ENCODE data around the gene PLA2G15. TPM values are rescaled to one million over a fixed set of nuclear protein-coding genes. Genes with fewer than 3 reads are reported as not detected.
A peak's percentile ranks its signal among the peaks of the same experiment; 100 is the strongest.

The PLA2G15 gene
- total RNA-seq, 2 donors from 2014 or later, result 11.6 to 13.9 TPM

GRCh38 chr16:68233085-68233834, 11.9 kb upstream of the PLA2G15 start:
- TF ChIP-seq, protein P1, sequence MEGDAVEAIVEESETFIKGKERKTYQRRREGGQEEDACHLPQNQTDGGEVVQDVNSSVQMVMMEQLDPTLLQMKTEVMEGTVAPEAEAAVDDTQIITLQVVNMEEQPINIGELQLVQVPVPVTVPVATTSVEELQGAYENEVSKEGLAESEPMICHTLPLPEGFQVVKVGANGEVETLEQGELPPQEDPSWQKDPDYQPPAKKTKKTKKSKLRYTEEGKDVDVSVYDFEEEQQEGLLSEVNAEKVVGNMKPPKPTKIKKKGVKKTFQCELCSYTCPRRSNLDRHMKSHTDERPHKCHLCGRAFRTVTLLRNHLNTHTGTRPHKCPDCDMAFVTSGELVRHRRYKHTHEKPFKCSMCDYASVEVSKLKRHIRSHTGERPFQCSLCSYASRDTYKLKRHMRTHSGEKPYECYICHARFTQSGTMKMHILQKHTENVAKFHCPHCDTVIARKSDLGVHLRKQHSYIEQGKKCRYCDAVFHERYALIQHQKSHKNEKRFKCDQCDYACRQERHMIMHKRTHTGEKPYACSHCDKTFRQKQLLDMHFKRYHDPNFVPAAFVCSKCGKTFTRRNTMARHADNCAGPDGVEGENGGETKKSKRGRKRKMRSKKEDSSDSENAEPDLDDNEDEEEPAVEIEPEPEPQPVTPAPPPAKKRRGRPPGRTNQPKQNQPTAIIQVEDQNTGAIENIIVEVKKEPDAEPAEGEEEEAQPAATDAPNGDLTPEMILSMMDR (IDR thresholded peaks at IDR 0.05), result no peak
- intact Hi-C loops (cut with DNase I), result loop anchor here (10.0 kb wide), 1 partner anchor 238 kb away; the partner anchor contains the start of gene DPEP2
- no peaks in the 10 kb centered on the region for H3K27me3 ChIP-seq
- peak overlapping the region; percentile 75 for H3K4me3 ChIP-seq
- peak overlapping the region in 1 of 2 donors; percentile 97 for H3K9ac ChIP-seq (ENCODE audit: low read depth in 2 of 2, low read length in 2 of 2)
- no peak for DNase-seq
- H3K9me3 ChIP-seq, result no peaks in the 10 kb centered on the region
- peaks cover 7% of the 10 kb centered on the region for H3K4me1 ChIP-seq
- peaks cover 4% of the 10 kb centered on the region for H3K36me3 ChIP-seq
- H3K27ac ChIP-seq, result peak overlapping the region; percentile 88

- Histone ChIP-seq H3K36me3 (peaks cover 4% of the 10 kb centered on the region), H3K27me3 (no peaks in the 10 kb centered on the region), H3K9me3 (no peaks in the 10 kb centered on the region), H3K4me3 (peak overlapping the region; percentile 75), H3K4me1 (peaks cover 7% of the 10 kb centered on the region), H3K27ac (peak overlapping the region; percentile 88), H3K9ac (ENCODE audit: low read depth in 2 of 2, low read length in 2 of 2) (peak overlapping the region in 1 of 2 donors; percentile 97)
- DNase-seq, result no peak
- intact Hi-C loops (cut with DNase I), result loop anchor here (10.0 kb wide), 1 partner anchor 239 kb away; the partner anchor contains the start of gene DPEP2
- TF ChIP-seq, protein P1 (IDR thresholded peaks at IDR 0.05), result no peak
These were observed 11.4 kb upstream of the PLA2G15 start for GRCh38 chr16:68233835-68234187.

DNA sequence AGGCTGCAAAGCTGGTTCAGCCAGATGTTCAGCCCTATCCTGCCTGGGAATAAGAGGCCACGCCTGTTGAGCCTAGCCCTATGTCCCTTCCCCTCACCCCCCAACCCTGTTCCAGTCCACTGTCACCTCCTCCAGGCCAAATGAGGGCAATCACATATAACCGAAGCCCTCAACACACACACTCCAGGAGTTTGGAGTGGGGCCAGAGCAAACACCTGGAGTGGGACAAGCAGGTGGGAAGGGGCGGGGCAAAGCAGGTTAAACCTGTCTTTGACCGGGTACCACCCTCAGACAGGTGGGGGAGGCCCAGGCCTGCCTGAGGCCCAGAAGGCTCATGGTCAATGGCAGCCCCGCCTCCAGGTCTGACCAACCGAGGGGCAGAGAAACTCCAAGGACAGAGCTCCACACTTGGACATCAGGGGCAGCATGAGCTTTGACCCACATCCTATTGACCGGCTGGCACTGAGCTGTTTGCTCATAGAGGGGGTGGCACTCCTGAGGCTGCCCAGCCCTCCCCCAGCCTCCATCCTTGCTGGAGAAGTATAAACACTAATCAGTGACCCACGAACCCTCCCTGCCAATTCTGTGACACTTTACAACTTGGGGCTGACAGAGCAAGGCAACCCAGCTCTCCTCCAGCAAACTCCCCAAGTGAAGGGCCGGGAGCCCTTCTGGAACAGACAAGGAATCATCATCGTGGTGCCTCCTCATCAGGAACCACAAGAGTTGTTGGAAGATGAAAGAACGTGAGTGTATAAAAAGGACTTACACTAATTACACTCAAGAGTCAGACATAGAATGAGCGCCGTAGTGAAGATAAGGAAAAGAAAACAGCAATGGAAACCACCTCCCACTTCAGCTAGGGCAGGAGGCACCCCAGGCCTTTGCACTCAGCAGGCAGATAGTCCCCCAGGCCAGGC, 10.7 kb upstream of the PLA2G15 start:
- intact Hi-C loops (cut with DNase I), result loop anchor here (10.0 kb wide), 1 partner anchor 240 kb away; the partner anchor contains the start of gene DPEP2
- DNase-seq, result peak; percentile 98
- Histone ChIP-seq H3K4me3 (peak overlapping the region; percentile 75), H3K9me3 (no peaks in the 10 kb centered on the region), H3K27ac (peak overlapping the region; percentile 88), H3K9ac (ENCODE audit: low read depth in 2 of 2, low read length in 2 of 2) (peak overlapping the region; percentile 76 to 97), H3K27me3 (no peaks in the 10 kb centered on the region), H3K4me1 (peaks cover 7% of the 10 kb centered on the region), H3K36me3 (peaks cover 4% of the 10 kb centered on the region)
- TF ChIP-seq, protein P1 (IDR thresholded peaks at IDR 0.05), result no peak

- Histone ChIP-seq H3K4me1 (peaks cover 7% of the 10 kb centered on the region), H3K36me3 (peaks cover 4% of the 10 kb centered on the region), H3K9me3 (no peaks in the 10 kb centered on the region), H3K4me3 (peak overlapping the region; percentile 75), H3K9ac (ENCODE audit: low read depth in 2 of 2, low read length in 2 of 2) (peak overlapping the region; percentile 76 to 97), H3K27me3 (no peaks in the 10 kb centered on the region), H3K27ac (peak overlapping the region; percentile 88)
- TF ChIP-seq, protein P1 (IDR thresholded peaks at IDR 0.05), result no peak
- intact Hi-C loops (cut with DNase I), result loop anchor here (10.0 kb wide), 1 partner anchor 240 kb away; the partner anchor contains the start of gene DPEP2
- DNase-seq, result peak; percentile 56
These were observed 9.9 kb upstream of the PLA2G15 start for GRCh38 chr16:68235108-68235886.

- peak within 1 kb of the TSS; percentile 88 for H3K27ac ChIP-seq
- peaks cover 7% of the 10 kb centered on the region for H3K4me1 ChIP-seq
- intact Hi-C loops (cut with DNase I), result loop anchor here (10.0 kb wide), 1 partner anchor 241 kb away; the partner anchor contains the start of gene DPEP2
- H3K9me3 ChIP-seq, result no peaks in the 10 kb centered on the region
- H3K4me3 ChIP-seq, result peak within 1 kb of the TSS; percentile 75
- H3K36me3 ChIP-seq, result no peaks in the 10 kb centered on the region
- peak within 1 kb of the TSS; percentile 84 to 97 for H3K9ac ChIP-seq (ENCODE audit: low read depth in 2 of 2, low read length in 2 of 2)
- TF ChIP-seq, protein P1 (IDR thresholded peaks at IDR 0.05), result no peak
- no peak for DNase-seq
- H3K27me3 ChIP-seq, result no peaks in the 10 kb centered on the region
These were observed 9.4 kb upstream of the PLA2G15 start, which contains the start of gene ESRP2 for GRCh38 chr16:68235887-68236136. ESRP2 (minus strand) TSS chr16:68236127; CDS start chr16:68236045, 82 bp downstream.

Data from colonic mucosa (tissue), 4 donors.